HG02973 (cell line): ENCODE measurements around the gene LSAMP.
"Not testable (repeated sequence)": the region's sequence is repeated elsewhere in the genome, so short reads cannot be mapped to it uniquely, and the experiment has no call there.

Source experiments
- ATAC-seq: cut with Tn5 transposase; IDR thresholded peaks from one replicate; pipeline ENCODE4 v1.9.1; 2021; ENCODE audit warnings: moderate library complexity; ENCODE audit not compliant: unreplicated experiment

The LSAMP gene

DNA sequence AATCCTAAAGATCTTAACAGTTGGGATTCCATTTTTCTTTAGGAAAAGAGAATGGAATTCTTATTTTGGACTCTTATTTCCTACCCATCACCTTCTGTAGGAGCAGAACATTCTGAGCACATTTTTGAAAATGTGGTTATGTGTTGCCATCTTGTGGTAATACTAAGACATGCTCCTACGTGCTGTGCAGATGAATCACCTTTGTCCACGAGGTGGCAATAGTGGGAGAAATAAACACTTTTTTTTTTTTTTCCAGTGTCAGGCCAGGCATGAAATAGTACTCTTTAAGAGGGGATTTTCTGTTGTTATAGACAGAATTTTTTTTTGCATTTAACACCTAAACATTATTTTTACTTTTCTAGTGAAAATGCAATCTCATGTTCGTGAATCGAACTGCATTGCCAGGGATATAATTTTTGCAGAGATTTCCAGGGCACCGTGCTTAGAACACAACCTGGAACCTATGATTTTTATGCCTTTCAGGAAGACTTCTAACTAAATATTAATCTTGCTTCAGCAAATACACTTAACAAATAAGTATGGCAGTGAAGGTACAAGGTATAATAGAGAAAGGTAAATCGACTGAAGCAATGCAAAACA, 625.4 kb downstream of the LSAMP start:
- ATAC-seq = peak; percentile 99

DNA sequence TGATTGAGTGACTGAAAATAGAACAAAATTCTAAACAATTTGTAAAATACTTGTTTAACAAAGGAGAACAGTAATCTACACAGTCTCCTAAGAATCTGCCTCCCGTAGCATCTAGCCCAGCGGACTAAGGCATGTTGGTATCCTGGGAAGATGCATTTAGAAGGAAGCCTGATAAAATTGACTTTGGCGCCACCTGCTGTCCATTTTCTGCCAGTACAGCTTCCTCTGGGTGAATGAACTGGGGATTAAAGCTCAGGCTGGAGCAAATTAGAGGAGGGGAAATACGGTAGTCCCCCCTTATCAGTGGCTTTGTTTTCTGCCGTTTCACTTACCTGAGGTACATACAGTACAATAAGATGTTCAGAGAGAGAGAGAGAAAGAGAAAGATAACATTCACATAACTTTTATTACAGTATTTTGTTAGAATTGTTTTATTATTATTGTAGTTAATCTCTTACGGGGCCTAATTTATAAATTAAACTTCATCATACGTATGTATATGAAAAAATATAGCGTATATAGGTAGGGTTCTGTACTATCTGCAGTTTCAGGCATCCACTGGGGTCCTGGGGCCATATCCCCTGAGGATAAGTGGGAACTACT, 630.4 kb downstream of the LSAMP start:
- ATAC-seq = no peak

DNA sequence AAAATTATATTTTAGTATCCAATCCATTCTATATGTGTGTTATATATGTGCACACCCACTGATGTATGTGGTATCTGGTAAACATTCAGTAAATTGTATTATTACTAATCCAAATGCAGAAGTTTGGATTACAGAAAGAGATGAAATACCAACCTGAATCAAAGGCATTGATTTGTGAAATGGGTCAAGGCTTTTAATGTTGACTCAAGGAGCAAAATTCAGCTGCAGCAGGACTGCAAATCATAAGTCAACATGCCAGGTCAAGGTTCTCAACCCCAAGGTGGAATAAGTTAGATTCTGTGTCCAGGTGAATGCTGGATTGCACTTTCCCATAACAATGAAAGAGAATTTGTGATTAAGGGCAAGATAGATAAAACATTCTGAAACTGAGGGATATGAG, 631.3 kb downstream of the LSAMP start:
- no peak for ATAC-seq

DNA sequence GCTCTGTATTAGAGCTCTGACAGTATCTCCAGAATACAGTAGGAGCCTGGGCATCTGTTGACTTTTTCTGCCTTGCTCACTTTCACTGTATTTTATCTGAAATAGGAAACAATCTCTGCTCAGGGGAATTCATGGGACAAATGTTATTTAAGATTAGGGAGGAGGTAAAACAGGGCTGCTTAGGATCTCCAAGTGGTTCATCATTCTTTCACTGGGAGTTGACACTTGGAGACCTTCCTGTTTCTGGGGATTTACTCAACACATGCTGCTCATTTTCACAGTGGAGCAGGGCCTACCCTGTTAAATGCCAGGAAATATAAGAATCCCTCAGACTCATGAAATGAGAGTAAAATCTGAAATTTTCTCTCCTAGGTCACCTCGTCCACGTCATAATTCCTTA, 636.5 kb downstream of the LSAMP start:
- ATAC-seq = no peak

DNA sequence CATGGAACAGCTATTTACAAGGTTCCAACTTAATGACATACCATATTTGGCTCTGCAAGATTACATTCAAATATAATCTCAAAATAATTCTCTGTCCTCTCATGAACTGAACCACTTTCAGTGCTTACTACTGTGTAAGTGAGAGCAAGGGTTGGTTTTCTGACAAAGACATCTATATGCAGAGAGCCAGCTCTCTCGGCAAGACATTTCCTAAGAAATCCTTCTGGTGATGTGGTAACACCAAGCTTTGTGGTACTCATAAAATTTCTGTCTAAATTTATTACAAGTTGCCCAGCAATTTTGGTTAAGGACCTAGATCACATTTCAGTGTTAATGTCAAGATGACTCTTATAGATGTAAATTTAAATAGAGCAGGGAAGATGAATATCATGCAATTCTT, 637.0 kb downstream of the LSAMP start:
- ATAC-seq = no peak

DNA sequence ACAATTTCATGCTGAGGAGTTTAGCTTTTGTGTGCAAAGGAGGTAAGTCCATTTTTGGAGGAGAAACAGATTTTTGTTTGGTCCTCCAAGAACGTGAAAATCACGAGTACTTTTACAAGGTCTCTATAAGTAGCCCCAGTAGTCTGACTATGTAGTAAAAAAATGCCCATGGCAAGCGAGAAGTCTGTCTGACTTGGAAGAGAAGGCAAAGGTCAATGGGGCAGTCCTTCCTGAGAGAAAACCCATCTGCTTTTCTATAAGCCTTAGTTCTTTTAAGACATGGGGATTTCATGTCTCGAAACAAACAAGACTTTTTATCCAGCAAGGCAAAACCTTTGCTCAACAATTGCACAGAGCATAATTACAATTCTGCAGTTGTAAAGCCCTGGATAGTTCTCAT, 638.8 kb downstream of the LSAMP start:
- no peak for ATAC-seq

DNA sequence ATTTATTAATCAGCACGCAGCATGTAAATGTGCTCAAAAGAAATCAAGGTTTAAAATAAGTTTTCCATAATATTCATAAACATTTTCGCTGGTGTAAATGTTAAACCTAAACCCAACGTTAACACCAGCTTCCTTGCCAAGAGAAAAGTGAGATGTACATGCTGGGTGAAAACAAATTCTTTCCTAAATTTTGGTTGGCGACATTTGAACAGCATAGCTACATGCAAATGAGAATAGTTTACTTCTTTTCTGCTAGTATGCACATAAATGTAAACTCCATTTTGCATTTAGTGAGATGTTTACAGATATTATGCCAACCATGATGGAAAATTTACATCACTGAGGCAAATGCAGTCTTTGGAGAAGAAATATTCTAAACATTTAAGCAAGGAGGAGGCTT, 639.8 kb downstream of the LSAMP start:
- ATAC-seq = no peak

DNA sequence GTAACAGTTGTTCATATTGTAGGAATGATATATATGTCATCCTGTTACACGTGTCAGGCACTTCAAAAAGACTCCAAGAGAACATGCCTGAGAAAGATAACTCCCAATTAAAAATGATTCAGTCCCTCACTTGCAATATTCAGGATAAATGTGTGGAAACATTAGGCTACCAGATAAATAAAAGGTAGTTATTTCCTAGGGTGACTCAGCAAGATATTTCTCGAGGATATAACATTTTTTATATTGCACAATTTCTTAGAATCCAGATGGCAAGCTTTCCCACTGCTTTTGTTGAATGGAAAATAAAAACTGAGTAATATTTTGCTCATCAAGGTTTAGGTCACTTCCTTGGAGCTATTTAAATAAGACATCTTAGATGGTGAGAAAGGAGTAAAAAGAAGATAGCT, 640.6 kb downstream of the LSAMP start:
- no peak for ATAC-seq

DNA sequence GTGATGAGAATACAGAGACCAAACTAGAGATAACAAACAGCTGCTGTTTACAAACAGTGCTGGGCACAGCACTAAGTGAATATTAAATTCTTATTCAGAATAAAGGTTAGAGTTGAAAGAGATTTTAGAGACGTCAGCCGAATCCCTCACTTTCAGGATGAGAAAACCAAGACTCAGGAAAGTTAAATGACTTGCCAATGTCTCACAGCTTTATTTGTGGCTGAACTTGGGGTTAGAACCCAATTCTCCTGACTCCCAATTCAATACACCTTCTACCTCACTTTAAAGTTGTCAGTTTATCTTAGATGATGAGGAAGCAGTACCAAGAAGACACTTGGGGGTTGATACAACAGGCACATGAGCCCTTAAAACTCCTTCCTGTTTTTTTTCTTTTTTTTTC, 641.1 kb downstream of the LSAMP start:
- no peak for ATAC-seq

DNA sequence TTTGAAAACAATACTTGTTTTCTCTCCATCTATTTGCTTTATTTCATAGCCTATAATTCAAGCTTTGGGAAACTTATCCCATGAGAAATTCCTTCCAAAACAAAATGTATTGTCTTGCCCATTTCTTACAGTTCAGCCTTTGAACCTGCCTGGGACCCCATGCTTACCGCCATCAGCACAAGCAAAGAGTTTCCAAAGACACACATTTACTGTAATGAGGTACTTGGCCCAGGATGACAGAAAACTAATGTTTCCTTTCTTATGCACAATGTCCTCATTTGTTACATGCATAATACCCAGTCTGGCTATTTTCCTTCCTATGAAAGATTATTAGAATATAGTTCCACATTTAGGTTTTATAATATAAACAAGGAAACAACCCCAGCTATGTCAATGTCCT, 641.6 kb downstream of the LSAMP start:
- no peak for ATAC-seq

DNA sequence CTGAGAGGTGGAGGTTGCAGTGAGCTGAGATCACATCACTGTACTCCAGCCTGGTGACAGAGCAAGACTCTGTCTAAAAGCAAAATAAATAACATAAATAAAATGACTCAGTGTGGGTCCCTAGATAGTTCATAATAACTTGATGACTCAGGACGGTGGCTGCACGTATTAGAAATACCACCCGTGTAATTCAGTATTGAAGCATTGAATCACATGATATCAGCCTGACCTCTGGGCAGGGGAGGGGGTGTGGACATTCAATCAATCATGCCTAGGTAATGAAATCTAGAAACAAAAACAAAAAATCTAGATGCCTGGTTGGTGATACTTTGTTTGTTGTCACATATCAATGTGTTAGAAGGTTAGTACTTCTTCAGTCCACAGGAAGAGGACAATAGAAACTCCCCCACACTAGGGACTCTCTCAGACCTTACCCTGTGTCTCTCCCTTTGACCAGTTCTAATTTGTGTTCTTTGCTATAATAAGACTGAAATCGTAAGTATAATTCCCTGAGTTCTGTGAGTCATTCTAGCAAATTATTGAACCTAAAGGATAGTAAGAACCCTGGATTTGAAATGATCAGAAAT, 644.7 kb downstream of the LSAMP start:
- no peak for ATAC-seq

DNA sequence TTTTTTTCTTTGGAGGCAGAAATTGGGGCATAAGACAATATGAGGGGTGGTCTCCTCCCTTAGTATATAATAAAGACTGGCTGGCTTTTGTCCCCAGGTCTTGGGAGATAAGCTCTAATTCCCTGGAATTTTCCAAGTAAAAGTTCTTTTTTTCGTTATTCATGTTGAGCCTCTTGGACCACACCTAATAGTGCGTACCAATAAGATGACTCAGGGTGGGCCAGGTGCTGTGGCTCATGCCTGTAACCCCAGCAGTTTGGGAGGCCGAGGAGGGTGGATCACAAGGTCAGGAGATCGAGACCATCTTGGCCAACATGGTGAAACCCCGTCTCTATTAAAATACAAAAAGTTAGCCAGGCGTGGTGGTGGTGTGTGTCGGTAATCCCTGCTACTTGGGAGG, 645.2 kb downstream of the LSAMP start:
- ATAC-seq = not testable (repeated sequence)

DNA sequence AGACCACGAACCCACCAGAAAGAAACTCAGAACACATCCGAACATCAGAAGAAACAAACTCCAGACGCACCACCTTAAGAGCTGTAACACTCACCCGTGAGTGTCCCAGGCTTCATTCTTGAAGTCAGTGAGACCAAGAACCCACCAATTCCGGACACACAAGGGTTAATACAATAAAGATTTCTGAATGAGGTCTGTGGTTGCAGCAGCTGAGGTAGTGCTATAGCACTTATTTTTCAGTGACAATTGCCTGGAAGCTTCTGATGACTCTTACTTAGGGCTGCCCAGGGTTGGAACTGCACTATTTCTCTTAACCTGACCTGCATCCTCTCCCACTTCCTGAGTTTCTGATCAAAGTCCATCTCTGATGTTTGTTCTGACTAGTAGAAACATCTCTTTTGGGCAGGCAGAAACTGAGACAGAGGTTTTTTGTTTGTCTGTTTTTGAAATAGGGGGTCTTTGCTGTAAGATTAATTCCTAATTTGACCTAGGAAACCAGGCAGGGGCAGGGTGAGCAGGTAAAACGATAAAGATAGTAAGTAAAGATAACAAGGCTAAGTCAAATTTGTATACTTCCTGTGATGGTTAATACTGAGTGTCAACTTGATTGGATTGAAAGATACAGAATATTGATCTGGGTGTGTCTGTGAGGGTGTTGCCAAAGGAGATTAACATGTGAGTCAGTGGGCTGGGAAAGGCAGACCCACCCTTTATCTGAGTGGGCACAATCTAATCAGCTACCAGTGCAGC, 652.9 kb downstream of the LSAMP start:
- peak; percentile 69 for ATAC-seq

DNA sequence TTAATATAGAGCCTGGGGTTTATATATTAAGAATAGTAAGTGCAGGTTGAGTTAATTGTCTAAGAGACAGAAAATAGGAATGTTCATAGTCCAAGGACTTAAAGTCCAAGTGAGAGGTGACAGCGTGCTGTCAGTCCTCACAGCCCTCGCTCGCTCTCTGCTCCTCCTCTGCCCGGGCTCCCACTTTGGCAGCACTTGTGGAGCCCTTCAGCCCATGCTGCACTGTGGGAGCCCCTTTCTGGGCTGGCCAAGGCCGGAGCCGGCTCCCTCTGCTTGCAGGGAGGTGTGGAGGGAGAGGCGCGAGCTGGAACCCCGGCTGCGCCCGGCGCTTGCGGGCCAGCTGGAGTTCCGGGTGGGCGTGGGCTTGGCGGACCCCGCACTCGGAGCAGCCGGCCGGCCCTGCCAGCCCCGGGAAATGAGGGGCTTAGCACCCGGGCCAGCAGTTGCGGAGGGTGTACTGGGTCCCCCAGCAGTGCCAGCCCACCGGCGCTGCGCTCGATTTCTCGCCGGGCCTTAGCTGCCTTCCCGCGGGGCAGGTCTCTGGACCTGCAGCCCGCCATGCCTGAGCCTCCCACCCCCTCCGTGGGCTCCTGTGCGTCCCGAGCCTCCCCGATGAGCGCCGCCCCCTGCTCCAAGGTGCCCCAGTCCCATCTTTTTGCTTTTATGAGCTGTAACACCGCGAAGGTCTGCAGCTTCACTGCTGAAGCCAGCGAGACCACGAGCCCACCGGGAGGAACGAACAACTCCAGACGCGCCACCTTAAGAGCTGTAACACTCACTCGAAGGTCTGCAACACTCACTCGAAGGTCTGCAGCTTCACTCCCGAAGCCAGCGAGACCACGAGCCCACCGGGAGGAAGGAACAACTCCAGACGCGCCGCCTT, 653.8 kb downstream of the LSAMP start:
- not testable (repeated sequence) for ATAC-seq

DNA sequence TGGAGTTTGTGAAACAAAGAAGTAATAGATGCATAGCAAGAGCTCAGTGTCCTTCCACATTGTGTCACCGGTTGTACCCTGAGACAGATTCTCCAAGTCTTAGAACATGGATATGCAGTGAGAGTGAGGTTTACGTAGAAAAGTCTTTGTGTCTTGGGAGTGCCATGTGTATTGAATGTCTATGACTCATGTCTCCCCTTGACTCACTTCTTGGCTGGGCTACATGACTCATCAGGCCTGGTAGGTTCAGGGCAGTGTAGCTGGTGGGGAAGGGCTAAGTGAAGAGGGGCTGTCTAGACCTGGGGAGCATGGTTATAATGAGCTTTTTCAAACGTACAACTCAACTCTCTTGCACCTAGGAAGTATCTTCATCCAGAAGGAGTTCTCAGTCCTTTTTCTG, 654.5 kb downstream of the LSAMP start:
- no peak for ATAC-seq

DNA sequence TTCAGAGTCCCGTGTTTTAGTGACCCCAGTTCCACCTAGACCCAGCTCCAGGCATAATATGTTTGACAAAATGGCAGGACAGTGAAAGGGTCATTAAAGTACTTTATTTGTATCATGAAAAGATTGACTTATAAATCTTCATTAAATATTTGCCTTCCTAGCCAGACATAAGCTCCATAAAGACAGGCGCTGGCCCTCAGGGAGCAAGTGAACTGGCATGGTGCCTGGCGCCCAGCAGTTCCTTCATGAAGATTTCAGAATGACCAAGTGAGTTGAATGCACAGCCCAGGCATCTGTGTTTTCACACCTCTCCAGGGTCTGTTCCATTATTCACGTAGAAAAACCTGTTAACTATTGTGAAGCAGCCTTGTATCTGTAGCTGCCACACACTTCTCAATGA, 655.8 kb downstream of the LSAMP start:
- ATAC-seq = no peak

DNA sequence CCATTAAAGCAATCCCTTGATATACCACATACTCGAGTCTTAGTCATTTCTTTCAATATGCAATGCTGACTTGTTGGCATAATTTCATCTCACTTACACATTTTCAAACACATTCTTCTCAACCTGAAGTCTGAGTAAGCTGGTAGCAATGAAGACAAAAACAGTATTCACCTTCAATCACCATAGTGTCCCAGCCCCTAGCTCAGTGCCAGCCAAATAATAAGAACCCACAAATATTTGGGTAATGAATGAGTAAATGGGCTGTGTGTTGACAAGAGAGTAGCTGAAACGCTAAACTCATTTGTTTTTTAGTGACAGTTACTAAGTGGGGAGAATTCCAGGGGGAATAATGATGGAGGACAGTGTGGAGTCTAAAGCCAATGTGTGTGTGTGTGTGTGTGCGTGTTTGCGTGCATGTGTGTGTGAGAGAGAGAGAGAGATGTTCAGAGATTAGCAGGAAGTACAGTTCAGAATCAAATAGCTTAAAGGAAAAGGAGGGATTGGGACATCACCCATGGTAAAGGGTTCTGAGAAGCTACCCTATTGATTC, 656.3 kb downstream of the LSAMP start:
- ATAC-seq = no peak

DNA sequence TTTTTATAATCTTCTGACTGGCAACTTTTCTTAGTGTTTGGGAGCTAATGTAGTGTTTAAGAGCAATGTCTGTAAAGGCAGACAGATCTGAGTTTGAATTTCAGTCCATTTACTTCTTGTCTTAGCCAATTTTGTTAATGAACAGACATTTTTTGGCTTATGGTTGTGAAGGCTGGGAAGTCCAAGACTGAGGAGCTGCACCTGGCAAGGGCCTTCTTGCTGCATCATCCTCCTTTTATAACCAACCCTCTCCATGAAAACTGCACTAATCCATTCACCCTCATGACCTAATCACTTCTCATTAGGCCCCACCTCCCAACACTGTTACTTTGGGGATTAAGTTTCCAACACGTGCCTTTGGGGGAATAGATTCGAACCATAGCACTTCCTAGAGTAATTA, 657.5 kb downstream of the LSAMP start:
- ATAC-seq = no peak

DNA sequence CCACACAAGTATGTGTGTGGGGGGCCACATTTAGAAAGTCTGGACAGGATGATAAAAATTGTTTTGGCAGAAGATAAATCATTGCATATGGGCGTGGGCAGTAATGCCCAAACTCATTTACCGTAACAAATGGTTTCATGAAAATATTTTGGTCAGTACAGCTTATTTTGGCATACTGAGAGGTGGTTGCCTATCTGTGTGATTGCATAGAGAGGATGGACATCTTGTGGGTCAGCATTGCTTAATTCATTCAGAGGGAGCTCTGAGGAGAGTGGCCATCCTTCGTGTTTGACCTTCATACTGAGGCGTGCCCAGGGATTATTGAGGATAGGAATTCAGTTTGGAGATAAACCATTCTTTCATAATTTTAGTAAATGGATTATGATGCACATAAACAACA, 659.5 kb downstream of the LSAMP start:
- ATAC-seq = no peak

DNA sequence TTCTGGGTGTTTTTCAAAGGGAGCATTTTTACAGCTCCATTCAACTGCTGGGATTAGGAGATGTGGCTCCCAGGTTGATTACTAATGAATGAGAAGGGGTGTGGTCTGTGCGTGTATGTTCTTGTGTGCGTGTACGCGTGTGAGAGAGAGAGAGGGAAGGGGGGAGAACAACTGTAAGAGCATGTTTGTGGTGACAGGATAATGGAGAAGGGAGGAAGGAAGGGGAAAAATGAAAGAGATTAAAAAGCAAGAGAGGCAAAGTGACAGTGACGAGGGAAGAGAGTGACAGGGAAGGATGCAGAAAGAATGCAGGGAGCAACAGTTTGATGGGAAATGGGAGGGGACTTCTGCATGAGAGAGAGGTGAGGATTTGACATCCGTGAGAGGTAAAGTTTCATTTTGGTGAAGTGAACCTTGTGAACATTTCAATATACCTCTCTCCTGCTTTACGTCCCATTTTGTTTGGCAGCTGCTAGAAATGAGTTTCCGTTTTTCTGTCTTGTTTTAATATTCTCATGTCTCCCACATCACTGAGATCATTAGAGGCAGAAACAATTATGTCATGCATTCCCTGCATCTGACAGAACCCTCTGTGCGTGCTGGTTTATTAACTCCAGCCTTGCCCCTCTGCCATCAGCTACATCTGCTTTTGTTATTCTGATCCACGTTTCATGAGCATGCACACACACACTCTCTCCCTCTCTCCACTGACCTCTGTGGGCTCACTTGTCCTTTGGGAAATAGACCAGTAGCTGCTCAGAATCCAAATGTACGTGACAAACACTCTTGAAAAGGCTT, 660.3 kb downstream of the LSAMP start:
- ATAC-seq = no peak
